Measurements from ENCODE around the gene GCAT.

Gene GCAT

GRCh38 chr22:37815593-37815992 lies 7.9 kb downstream of the GCAT start:
- DNase-seq (ENCODE audit: extremely low spot score) = no peak
- TF ChIP-seq, protein P1, sequence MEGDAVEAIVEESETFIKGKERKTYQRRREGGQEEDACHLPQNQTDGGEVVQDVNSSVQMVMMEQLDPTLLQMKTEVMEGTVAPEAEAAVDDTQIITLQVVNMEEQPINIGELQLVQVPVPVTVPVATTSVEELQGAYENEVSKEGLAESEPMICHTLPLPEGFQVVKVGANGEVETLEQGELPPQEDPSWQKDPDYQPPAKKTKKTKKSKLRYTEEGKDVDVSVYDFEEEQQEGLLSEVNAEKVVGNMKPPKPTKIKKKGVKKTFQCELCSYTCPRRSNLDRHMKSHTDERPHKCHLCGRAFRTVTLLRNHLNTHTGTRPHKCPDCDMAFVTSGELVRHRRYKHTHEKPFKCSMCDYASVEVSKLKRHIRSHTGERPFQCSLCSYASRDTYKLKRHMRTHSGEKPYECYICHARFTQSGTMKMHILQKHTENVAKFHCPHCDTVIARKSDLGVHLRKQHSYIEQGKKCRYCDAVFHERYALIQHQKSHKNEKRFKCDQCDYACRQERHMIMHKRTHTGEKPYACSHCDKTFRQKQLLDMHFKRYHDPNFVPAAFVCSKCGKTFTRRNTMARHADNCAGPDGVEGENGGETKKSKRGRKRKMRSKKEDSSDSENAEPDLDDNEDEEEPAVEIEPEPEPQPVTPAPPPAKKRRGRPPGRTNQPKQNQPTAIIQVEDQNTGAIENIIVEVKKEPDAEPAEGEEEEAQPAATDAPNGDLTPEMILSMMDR (IDR thresholded peaks at IDR 0.05; ENCODE audit: control extremely low read depth, extremely low read depth, low read depth, missing control alignments) = no peak
- ChIA-PET POLR2A (no interaction called here), CTCF (interaction anchor here (1.5 to 7.5 kb wide), 8 partner anchors 7 to 150 kb away, joined by 4 to 123 read pairs (median 38); partner anchors contain the start of gene GCAT)

DNA sequence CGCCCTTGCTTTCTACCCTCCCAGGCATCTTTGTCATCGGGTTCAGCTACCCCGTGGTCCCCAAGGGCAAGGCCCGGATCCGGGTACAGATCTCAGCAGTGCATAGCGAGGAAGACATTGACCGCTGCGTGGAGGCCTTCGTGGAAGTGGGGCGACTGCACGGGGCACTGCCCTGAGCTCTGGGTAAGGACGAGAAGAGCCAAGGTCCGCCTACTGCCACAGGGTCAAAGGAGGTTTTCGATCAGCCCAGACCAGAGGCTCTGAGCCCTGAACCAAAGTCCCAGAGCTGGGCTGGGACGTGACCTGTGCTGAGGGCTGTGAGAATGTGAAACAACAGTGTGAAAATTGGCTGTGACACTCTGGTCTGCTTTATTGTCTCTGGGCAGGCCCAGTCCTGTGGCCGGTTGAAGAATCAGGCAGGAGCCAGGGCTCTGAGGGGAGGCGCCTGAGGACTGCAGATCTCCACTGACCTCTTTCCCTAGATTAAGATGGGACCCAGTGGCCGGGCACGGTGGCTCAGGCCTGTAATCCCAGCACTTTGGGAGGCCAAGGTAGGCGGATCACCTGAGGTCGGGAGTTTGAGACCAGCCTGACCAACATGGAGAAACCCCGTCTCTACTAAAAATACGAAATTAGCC lies 8.9 kb downstream of the GCAT start:
- CTCF ChIA-PET = interaction anchor here (0.7 to 7.5 kb wide), 31 partner anchors 8 to 249 kb away, joined by 3 to 123 read pairs (median 5); partner anchors contain the start of genes ANKRD54, C22orf23, EIF3L and GCAT

GRCh38 chr22:37817705-37818408 lies 10.1 kb downstream of the GCAT start:
- ChIA-PET POLR2A (interaction anchor here (0.6 kb wide), 1 partner anchor 85 kb away, joined by 5 read pairs; no protein-coding TSS in a partner anchor), CTCF (interaction anchor here (0.6 to 7.5 kb wide), 49 partner anchors 10 to 443 kb away, joined by 3 to 123 read pairs (median 4); partner anchors contain the start of genes ANKRD54, C22orf23, EIF3L and GCAT)
- TF ChIP-seq, protein P1 (IDR thresholded peaks at IDR 0.05; ENCODE audit: control extremely low read depth, extremely low read depth, low read depth, missing control alignments) = peak; percentile 94
- DNase-seq (ENCODE audit: extremely low spot score) = peak; percentile 92

More for the DNA sequence above, 8.9 kb downstream of the GCAT start:
- DNase-seq (ENCODE audit: extremely low spot score) = no peak
- TF ChIP-seq, protein P1 (IDR thresholded peaks at IDR 0.05; ENCODE audit: control extremely low read depth, extremely low read depth, low read depth, missing control alignments) = no peak
- POLR2A ChIA-PET = no interaction called here

DNA sequence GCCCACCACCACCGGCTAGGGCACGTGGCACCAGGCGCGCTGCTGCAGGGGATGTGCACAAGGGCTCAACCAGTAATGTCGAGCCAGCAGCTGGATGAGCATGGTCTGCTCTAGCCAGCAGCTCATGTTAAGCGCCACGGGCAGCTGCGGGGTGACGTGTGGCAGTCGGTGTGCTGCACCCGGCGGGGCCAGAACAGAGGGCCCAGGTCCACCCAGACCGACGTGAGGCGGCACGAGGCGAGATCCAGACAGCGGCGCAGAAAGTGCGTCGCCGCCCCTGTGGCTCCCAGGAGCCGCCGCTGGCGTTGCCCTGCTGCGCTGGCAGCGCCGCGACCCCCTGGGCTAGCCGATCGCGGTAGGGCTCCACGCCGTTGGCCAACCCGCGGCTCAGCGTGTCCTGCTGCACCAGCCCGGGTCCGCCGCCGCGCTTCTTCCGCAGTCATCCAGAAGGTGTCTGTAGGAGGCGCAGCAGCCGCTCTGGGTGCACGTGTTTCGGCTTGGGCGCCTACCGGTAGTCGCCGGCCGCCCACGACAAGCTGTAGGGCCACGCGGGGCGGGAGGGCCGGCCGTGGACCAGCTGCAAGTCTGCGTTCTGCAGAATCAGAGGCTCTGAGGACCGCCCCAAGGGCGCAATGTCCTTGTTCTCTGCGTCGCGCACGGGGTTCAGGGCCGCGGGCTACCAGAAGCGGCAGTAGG lies 10.8 kb downstream of the GCAT start:
- POLR2A ChIA-PET = interaction anchor here (1.3 kb wide), 1 partner anchor 12 kb away, joined by 4 read pairs; no protein-coding TSS in a partner anchor
- CTCF ChIA-PET = interaction anchor here (0.6 to 7.5 kb wide), 44 partner anchors 10 to 442 kb away, joined by 3 to 123 read pairs (median 4); partner anchors contain the start of genes ANKRD54, C22orf23, EIF3L and GCAT
- DNase-seq (ENCODE audit: extremely low spot score) = peak; percentile 84
- TF ChIP-seq, protein P1 (IDR thresholded peaks at IDR 0.05; ENCODE audit: control extremely low read depth, extremely low read depth, low read depth, missing control alignments) = peak; percentile 42

DNA sequence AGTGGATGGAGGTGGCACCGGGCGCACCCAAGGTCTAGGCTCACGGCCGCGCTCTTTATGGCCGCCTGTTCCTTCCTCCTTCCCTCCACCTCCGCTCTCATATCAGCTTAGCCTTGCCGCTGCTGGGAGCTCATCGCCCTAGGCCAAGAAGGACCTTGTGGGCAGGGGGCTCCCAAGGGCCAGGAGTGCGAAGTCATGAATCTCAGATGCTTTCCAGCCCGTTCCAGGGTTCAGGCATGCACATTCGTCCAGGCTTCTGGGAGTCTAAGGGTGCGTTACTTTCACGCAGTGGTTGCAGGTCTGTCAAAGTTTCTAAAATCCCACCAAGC lies 11.3 kb downstream of the GCAT start:
- TF ChIP-seq, protein P1 (IDR thresholded peaks at IDR 0.05; ENCODE audit: control extremely low read depth, extremely low read depth, low read depth, missing control alignments) = no peak
- ChIA-PET CTCF (interaction anchor here (0.7 to 7.5 kb wide), 27 partner anchors 11 to 318 kb away, joined by 3 to 123 read pairs (median 5); partner anchors contain the start of genes ANKRD54, C22orf23, GCAT and GGA1), POLR2A (interaction anchor here (1.3 kb wide), 1 partner anchor 12 kb away, joined by 4 read pairs; no protein-coding TSS in a partner anchor)
- no peak for DNase-seq (ENCODE audit: extremely low spot score)

DNA sequence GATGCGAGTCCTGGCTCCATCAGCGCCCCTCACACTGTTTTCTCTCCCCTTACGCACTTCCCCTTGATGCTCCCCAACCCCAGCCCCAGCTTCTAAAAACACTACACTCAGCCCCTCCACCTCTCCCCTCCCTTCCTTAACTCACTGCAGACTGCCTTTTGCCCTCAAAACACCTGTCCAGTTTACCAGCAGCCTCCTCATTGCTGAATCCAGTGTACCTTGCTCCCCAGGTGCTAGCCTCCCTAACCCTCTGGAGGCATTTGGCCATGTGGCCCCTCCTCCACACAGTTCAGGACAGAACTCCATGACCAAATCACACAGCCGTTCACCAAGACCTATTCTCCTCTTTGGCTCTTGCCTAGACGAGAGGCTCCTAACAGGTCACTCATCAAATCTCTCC lies 12.6 kb downstream of the GCAT start:
- ChIA-PET POLR2A (interaction anchor here (0.7 kb wide), 1 partner anchor 19 kb away, joined by 11 read pairs; no protein-coding TSS in a partner anchor), CTCF (interaction anchor here (1.0 to 7.5 kb wide), 8 partner anchors 10 to 145 kb away, joined by 3 to 123 read pairs (median 20); partner anchors contain the start of gene EIF3L)
- no peak for DNase-seq (ENCODE audit: extremely low spot score)
- TF ChIP-seq, protein P1 (IDR thresholded peaks at IDR 0.05; ENCODE audit: control extremely low read depth, extremely low read depth, low read depth, missing control alignments) = no peak

All from GM10248 (cell line).